GM19467 (cell line): ENCODE data around the gene ANKRD40CL.
"Not testable (repeated sequence)": the region's sequence is repeated elsewhere in the genome, so short reads cannot be mapped to it uniquely, and the experiment has no call there.

Experiments
- ATAC-seq: cut with Tn5 transposase; IDR thresholded peaks from one replicate; pipeline ENCODE4 v1.9.1; 2021; ENCODE audit warnings: mild to moderate bottlenecking, moderate library complexity; ENCODE audit not compliant: unreplicated experiment

Gene ANKRD40CL

GRCh38 chr17:50763716-50764475 lies 3.4 kb downstream of the ANKRD40CL start:
- ATAC-seq, result no peak

- no peak for ATAC-seq
These were observed 5.1 kb downstream of the ANKRD40CL start for GRCh38 chr17:50762177-50762576.

GRCh38 chr17:50758989-50759544 lies 8.3 kb downstream of the ANKRD40CL start:
- no peak for ATAC-seq

GRCh38 chr17:50758524-50758923 lies 8.8 kb downstream of the ANKRD40CL start:
- no peak for ATAC-seq

GRCh38 chr17:50754521-50754920 lies 12.8 kb downstream of the ANKRD40CL start:
- ATAC-seq, result no peak

- ATAC-seq, result no peak
These were observed 18.1 kb downstream of the ANKRD40CL start for GRCh38 chr17:50749245-50749644.

GRCh38 chr17:50745631-50746030 lies 21.7 kb downstream of the ANKRD40CL start:
- no peak for ATAC-seq

GRCh38 chr17:50739098-50739497 lies 28.2 kb downstream of the ANKRD40CL start:
- ATAC-seq, result no peak

- no peak for ATAC-seq
These were observed 30.1 kb downstream of the ANKRD40CL start for GRCh38 chr17:50737118-50737698.

GRCh38 chr17:50735287-50735686 lies 32.0 kb downstream of the ANKRD40CL start:
- ATAC-seq, result no peak

- ATAC-seq, result no peak
These were observed 35.5 kb downstream of the ANKRD40CL start for GRCh38 chr17:50731575-50732460.

GRCh38 chr17:50728881-50729765 lies 38.2 kb downstream of the ANKRD40CL start:
- ATAC-seq, result no peak

GRCh38 chr17:50728112-50728429 lies 39.2 kb downstream of the ANKRD40CL start:
- no peak for ATAC-seq

- no peak for ATAC-seq
These were observed 41.3 kb downstream of the ANKRD40CL start for GRCh38 chr17:50725769-50726655.

GRCh38 chr17:50724622-50725021 lies 42.7 kb downstream of the ANKRD40CL start:
- ATAC-seq, result not testable (repeated sequence)

- ATAC-seq, result no peak
These were observed 44.6 kb downstream of the ANKRD40CL start for GRCh38 chr17:50722746-50723145.

- no peak for ATAC-seq
These were observed 45.9 kb downstream of the ANKRD40CL start for GRCh38 chr17:50721194-50722010.

GRCh38 chr17:50719924-50720794 lies 47.2 kb downstream of the ANKRD40CL start:
- ATAC-seq, result no peak
